HG03571 (cell line): ENCODE data around the gene BNIP1.

ENCODE experiments used
- ATAC-seq: cut with Tn5 transposase; IDR thresholded peaks from one replicate; pipeline ENCODE4 v1.9.1; 2021; ENCODE audit not compliant: unreplicated experiment

BNIP1 gene

DNA sequence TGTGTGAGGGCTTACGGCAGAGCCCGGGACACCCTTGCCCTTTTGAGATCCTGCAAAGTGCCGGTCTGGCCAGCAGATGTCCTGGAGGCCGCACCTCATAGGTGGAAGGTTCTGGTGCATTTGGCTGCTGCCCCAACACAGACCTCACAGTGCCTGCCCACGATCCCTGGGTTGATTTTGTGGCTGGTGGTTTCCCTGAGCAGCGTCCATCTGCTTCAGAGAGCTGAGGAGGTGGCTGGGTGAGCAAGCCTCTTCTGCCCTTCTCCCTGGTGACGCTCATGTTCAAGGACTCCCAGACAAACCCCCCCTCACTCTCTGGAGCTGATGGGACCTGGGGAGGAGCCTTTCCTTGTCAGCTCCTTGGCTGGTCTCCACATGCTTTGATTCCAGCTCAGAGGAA, 18.9 kb downstream of the BNIP1 start:
- ATAC-seq, result no peak

DNA sequence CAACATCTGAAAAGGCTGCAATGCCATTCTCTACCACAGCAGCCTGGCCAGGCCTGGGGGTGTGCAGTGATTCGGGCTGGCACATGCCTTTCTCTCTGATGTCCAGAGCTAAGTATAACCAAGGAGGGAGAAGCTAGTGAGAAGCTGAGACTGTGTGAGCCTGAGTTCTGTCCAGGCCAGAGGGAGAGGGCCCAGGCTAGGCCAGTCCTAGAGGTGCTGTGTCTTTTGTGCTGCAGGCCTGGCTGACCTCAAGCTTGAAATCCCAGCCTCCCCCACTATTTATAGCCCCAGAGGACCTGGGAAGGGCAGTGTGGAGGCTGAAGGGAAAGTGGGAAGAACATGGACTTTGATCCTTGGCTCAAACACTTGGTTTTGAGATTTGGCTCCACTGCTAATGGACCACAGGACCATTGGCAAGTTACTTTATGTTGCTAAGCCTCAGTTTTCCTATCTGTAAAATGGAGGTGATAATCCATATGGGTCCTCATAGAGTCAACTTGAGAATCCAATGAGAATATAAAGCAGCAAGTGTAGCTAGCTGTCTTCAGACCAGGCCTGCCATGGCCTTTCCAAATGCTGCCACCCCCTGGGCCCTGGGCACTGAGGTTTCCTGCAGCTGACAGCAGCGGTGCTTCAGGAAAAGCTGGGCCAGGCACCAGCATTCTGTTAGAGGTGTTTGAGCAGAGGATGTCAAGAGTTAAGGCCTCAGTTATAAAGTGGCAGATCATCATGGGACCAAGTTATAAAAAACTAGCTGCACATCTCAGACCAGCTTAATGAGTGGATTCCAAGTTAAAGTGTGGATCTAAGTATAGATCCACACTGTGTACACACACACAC, 21.1 kb downstream of the BNIP1 start:
- ATAC-seq, result no peak

DNA sequence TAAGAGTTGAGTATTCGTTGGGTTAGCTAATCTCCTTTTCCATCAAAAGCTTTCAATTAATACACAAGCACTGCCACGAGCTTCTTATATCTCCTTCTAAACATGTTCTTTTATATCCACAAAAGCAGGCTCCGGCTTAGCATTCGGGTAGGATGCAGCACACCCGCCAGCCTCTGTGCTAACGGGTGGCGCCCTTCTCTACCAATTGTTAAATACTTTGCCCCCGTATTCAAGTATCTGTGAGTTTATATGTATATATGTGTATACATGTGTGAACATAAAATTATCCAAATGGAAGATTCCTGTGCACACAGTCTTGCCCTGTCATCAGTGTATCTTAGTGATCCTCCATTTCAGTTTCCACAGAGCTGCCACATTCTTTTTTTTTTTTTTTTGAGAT, 27.8 kb downstream of the BNIP1 start:
- no peak for ATAC-seq

DNA sequence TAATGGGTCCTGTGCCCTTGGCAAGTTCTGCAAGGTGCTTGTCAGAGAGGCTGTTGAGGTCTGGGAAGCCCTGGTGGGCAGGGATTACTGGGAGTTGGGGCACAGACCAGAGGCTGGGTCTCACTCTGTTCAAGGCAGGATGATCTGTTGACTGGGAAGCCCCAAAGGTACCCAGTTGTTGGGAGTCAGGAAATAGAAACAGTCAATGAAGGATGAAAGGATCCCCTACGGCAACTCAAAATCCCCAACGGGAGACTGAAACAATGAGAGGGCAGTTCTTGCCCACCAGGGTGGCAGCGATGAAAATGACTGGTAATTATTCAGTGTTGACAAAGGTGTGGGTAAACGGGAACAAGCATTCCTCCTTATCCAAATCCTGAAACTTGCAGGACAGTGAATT, 31.2 kb downstream of the BNIP1 start:
- no peak for ATAC-seq

DNA sequence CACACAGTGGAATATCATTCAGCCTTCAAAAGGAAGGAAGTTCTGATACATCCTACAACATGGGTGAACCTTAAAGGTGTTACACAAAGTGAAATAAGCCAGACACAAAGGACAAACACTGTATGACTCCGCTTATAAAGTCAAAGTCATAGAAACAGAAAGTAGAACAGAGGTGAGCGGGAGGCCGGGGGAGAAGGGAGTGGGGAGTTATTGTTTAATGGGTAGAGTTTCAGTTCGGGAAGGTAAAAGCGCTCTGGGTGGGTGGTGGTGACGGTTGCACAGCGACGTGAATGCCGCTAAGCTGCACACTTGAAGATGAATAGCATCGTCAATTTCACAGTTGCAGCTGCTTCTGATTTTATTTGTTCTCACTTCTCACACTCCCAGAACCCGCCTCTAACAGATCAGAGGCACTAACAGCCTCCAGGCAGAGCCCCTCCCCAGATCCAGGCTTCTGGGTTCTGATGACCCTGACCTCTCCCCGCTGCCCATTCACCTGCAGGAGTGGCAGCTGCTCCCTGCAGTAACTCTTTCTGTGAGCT, 34.1 kb downstream of the BNIP1 start:
- ATAC-seq, result no peak

DNA sequence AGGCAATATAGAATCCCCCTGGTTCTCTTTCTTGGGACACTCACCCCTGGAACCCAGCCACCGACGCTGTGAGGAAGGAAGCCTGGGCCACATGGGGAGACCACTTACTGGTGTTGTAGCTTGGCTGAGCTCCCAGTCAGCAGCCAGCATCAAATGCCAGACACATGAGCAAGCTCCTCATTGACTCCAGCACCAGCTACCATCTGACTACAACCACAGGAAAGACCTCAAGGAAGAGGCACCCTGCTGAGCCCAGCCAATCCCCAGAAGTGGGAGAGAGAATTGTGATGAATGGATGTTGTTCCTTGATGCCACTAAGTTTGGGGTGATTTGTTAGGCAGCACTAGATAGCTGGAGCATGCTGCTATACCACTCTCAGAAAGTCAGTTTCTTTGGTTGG, 36.0 kb downstream of the BNIP1 start:
- ATAC-seq, result no peak

DNA sequence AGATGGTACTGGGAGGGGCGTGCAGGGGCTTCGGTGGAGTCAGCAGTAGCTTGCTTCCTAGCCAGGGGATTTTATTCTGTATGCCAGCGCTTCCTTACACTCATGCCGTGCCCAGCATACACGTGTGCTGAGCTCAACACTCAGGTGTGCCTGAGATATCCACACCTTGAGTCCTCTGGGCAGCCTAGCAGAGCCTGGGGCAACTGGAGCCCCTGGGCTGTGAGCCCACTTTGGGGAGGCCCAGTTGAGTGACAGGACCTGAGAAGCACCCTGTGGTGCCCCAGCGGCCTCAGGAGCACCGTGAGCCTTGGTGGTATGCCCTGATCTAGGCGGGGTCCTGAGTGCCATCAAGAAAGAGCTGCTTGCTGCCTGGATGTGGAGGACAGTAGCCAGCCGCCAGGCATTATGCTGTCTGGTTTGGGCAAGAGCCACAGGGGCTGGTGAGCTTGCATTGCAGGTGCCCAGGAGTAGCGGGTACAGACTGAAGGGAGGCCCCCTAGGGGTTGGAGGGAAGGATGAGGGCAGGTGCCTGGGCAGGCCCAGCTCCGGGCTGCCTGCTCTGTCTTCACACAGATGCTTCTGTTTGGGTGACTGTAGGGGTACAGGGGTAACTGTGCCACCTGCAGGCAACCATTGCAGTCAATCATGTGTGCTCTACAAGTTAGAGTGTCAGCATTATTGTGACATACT, 42.9 kb downstream of the BNIP1 start:
- ATAC-seq, result no peak

DNA sequence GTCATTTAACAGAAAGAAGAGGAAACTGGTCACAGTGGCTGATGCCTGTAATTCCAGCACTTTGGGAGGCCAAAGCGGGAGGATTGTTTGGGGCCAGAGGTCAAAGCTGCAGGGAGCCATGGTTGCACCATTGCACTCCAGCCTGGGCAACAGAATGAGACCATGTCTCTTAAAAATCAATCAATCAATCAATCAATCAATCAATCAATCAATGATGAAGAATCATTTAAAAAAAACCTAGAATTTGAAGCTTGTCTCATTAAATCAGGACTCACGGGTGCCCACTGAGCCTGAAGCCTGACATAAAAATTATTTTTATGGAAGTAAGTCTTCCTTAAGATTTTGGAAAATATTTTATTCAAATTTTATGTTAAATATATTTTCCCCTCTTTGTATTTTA, 43.9 kb downstream of the BNIP1 start:
- no peak for ATAC-seq

DNA sequence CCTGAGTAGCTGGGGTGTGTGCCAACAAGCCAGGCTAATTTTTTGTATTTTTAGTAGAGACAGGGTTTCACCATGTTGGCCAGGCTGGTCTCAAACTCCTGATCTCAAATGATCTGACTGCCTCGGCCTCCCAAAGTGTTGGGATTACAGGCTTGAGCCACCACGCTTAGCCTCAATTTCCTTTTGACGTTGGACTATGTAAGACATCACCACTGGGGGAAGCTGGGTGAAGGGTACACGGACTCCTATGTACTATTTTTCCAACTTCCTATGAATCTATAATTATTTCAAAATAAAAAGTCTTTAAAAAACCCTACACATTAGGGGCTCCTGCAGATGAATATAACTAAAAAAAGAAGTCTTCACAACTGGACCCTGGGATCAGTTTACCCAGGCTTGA, 46.7 kb downstream of the BNIP1 start:
- no peak for ATAC-seq

DNA sequence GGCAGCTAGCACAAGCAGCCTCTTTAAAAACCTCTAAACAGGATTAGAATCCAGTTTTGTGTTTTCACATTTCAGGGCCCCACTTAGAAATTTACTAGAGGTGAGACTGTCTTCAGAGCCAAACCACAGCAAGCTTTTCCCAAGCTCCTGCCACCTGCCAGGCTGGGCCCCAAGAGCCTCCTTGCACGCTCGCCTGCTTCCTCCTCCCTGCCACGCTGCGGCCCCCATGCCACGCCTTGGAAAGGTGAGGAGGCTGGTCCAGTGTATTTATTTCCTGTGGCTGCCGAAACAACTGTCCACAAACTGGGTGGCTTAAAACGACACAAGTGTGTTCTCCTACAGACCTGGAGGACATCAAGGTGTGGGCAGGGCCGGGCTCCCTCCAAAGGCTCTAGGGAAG, 47.2 kb downstream of the BNIP1 start:
- no peak for ATAC-seq

DNA sequence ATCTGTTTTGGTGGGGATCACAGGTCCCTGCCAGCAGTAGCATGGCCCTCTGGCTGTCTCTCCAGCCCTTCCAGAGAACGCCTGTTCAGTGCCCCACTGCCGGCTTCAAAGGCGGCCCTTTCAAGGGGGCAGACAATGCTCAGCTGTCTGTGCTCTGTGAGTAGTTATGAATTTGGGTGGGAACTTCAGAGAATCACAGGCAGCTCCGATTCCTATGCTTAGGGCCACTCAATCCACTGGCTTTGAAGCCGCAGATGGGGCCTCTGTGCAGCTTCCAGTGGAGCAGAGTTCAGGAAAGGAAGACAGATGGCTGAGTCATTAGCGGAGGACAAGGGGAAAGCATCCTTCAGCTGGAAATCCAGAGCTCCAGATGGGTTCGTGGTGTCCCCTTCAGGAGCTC, 48.2 kb downstream of the BNIP1 start:
- ATAC-seq, result no peak

DNA sequence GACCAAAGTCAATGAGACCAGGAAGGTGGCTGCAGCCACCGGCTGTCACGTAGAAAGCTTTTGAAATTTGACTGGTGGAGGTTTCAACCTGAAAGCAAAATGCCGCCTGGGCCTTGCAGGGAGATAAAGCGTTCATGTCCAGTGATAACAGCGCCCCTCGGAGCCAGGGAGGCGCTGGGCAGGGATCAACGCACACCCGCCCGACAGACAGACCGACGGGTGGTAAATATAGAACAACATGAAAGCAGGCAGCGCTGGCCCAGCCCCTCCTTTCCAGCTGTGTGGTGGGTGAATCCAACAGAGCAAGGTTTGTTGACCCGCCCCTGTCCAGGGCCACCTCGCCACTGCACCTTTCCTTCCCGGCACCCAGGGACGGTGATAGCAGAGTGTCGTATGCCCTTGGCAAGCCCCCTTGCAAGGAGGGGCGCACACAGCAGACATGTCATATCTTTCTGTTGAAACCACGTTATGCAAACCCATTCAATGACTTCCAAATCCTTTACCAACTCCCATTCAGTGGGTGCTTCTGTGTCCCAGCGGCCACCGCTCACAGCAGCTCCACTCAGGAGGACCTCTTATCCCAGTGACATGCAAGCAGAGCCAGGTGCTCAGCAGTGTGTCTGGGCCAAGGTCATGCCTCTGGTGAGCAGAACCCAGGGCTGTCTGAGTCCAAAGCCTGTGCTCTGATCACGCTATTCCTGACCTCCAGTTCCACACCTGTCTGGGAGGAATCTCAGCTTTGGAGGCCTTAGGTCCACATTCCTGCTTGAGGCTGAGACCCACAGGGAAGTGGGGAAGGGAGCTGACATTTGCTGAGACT, 52.0 kb downstream of the BNIP1 start:
- ATAC-seq, result no peak

DNA sequence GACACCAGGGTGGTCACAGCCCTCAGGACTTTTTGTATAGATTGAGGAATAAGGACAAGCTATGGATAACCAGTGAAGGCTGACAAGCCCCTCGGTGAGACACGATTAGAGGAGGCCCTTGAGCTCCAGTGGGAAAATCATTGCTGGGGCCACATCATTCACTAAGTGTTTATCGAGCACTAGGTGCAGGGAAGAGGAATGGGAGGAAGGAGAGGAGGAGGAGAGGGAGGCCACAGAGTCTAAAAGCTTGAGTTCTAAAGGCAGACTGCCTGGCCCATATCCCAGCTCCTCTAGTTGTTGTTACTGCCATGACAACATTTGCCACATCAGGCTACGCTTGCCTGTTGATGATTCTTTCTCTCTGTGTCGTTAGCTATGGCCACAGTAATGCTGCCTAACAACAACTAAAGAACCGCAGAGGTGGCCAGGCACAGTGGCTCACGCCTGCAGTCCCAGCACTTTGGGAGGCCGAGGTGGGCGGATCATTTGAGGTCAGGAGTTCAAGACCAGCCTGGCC, 53.1 kb downstream of the BNIP1 start:
- no peak for ATAC-seq

DNA sequence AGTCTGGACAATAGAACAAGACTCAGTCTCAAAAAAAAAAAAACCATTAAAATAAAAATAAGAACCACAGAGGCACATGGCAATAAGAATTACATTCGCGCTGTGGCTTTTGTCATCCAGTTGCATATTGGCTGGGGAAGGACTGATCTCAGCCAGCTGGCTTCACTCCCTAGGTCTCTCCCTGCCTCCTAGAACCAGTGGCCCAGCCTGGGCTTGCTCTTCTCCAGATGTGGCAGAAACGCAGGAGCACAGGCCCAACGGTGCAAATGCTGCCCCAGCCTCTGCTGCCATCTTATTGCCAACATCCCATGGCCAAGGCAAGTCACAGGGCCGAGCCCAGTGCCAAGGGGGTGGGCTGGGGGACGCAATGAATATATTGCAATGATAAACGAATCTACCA, 53.7 kb downstream of the BNIP1 start:
- ATAC-seq, result no peak

DNA sequence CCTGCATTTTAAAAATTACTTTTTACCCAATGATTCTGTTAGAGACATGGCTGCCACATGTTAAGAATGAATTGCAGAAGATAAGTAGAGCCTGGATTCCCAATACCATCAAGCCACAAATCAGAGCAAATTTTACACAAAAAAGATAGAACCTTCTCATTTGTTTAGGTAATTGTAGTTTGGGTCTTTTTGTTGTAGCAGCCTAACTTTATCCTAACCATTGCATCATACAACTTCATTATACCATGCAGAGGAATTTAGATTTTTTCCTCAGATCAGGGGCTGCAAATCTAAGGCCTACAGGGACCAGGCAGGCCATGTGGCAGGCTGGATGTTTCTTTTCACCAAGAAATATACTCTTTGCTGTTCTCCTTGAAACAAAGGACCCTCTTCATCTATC, 56.0 kb downstream of the BNIP1 start:
- no peak for ATAC-seq

DNA sequence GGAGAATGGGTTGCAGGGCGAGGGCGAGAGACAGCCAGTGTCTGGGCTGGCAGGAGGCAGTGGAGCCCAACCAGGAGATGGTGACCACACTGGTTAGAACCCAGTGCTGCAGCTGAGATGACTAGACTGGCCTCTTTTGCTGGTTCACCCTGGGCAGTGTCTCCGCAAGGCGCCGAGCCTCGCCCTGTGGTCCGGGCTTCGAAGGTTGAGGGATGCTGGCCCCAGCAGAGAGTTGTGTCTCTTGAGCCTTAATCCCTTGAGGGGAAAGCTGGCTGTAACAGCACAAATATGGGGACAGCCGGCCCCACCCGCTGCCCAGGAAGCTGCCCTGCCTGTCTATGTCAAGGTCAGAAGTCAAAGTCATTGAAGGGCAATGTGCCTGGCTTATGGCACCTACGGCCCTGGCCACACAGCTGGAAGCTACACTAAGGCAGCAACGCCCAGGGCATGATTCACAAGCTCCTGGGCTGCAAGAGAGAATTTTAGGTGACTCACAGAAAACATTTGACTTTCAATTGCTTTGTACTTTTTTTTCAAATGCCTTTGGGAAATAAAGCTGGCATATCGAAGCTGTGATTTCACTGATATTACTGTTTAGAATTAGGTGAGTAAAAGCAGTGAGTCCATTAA, 57.4 kb downstream of the BNIP1 start:
- ATAC-seq, result no peak

DNA sequence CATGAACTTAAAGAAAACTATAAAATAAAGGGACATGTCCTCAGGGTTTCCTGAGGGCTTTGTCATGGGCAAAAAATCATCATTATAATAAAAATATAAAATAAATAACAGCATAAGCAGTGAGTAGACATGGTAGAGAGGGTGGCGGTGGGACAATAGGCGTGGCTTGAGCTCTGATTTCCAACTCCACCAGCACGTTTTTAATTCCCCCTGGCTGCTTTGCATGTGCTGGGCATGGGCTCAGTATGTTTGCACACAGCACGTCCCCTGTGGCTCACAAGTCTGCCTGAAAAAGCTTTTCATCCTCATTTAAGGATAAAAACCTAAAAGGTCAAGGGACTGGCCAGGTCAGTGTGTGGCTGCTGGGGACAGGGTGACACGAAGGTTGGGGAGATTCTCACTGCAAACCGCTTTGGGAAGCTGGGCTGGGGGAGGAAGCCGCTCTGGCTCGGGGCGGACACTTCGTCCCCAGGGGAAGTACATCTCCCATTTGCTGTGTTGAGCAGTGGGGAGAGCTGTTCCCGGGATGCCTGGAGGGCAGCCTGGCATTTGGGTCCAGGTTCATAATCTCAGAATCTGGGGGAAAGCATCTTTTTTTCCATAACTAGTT, 58.0 kb downstream of the BNIP1 start:
- ATAC-seq, result no peak

DNA sequence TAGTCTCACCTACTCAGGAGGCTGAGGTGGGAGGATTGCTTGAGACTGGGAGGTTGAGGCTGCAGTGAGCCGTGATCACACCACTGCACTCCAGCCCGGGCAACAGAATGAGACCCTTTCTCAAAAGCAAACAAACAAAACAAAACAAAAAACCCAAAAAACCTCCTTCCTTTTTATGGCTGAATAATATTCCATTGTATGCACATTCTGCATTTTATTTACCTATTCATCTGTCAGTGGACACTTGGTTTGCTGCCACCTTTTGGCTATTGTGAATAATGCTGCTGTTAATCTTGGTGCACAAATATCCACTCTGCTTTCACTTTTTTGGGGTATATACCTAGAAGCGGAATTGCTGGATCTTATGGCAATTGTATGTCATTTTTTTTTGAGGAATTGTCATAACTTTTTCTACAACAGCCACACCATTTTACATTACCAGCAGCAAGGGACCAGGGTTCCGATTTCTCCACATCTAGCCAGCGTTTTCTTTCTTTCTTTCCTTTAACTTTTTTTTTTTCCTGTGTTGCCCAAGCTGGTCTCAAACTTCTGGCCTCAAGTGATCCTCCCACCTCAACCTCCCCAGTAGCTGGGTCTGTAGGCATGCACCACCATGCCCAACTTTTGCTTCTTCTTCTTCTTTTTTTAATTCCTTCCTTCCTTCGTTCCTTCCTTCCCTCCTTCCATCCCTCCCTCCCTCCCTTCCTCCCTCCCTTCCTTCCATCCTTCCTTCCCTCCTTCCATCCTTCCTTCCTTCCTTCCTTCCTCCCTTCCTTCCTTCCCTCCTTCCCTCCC, 60.1 kb downstream of the BNIP1 start:
- ATAC-seq, result no peak

DNA sequence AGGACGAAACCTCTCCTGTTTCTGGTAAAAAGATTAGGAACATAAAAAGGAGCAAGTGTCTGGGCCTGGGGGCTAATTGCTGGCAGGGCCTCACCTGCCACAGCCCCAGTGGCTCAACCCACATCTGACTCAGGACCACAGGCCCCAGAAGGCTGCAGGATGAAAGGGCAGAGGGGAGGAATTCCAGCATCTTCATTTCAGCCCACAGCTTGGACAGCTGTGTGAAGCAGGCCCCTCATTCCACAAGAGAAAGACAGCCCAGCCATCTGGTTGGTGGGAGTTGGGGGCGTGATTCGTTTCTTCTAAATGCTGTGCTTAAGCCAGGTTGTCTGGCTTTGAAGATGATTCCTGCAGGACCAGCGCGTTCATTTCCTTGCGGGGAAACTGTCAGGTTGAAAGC, 61.6 kb downstream of the BNIP1 start:
- ATAC-seq, result no peak

DNA sequence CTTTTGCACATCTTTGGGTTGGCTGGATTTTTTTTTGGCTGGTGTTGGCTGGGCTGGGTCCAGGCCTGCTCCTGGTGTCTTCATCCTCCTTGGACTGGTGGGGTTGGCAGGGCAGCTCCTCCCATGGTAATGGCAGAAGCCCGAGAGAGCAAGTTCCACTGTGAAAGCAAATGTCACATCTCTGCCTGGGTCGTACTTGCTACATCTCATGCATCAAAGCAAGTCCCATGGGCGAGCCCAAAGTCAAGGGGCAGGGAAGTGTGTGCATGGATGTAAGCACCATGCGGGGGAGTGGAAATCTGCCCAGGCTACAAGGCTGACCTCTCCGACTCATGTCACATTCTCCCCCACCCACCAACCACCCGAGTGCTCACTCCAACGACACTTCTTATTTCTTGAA, 64.0 kb downstream of the BNIP1 start:
- ATAC-seq, result no peak
